Measurements from ENCODE around the gene NPLOC4.

GRCh38 chr17:81578038-81578441, 58.9 kb downstream of the NPLOC4 start:
- TF ChIP-seq CTCF (IDR thresholded peaks at IDR 0.05; ENCODE audit: borderline replicate concordance, extremely low read depth, low read length, poor library complexity, severe bottlenecking) = no peak
- TF ChIP-seq EZH2 (IDR thresholded peaks at IDR 0.05; ENCODE audit: borderline replicate concordance, low read depth, low read length, severe bottlenecking) = no peak

All from DND-41 (cell line).